GM12878 (cell line): ENCODE measurements around the gene THADA.

Experiments used
- BHLHE40 ChIP-seq, 2 experiments: fragments of 450-650 bp in 1 of 2; IDR thresholded peaks; 2 replicates each; pipeline ENCODE4 v1.6.1; 2011 to 2017; ENCODE audit warnings: low read depth in 2 of 2, borderline replicate concordance in 1 of 2, improper control_type of control experiment in 1 of 2, low read length in 1 of 2, mild to moderate bottlenecking in 1 of 2
- EP300 ChIP-seq, 2 experiments: fragments of 150-350 bp in 1 of 2; IDR thresholded peaks; 2 replicates each; pipeline ENCODE4 v1.6.1; 2011 to 2012; ENCODE audit warnings: low read depth in 2 of 2, low read length in 2 of 2, borderline replicate concordance in 1 of 2, improper control_type of control experiment in 1 of 2, inconsistent platforms in 1 of 2; ENCODE audit not compliant: control insufficient read depth in 1 of 2
- EZH2 ChIP-seq: IDR thresholded peaks from 2 replicates; pipeline ENCODE4 v1.6.1; 2012; ENCODE audit warnings: low read depth, mild to moderate bottlenecking, control low read depth, inconsistent platforms, low read length, borderline replicate concordance; ENCODE audit not compliant: control insufficient read depth
- POLR2A ChIP-seq: IDR thresholded peaks from 2 replicates; pipeline ENCODE4 v1.6.1; 2011; ENCODE audit warnings: low read depth, mild to moderate bottlenecking, low read length
- STAT3 ChIP-seq: IDR thresholded peaks from 2 replicates; pipeline ENCODE4 v1.6.1; 2011; ENCODE audit warnings: low read depth, low read length, improper control_type of control experiment
- TF ChIP-seq, protein P1 (sequence below), 3 experiments: IDR thresholded peaks in 2 of 3; conservative IDR thresholded peaks in 1 of 3; 2 replicates each; pipeline ENCODE4 v1.5.1; 2011; ENCODE audit warnings: low read depth in 3 of 3, low read length in 3 of 3, mild to moderate bottlenecking in 3 of 3, control low read depth in 2 of 3, moderate library complexity in 2 of 3, inconsistent platforms in 1 of 3, mixed read lengths in 1 of 3; ENCODE audit not compliant: control insufficient read depth in 2 of 3, insufficient read depth in 1 of 3; ENCODE audit errors: extremely low read depth in 1 of 3
- TF ChIP-seq, protein P2 (sequence below): IDR thresholded peaks from 2 replicates; pipeline ENCODE4 v1.6.1; 2012; ENCODE audit warnings: low read depth, low read length, improper control_type of control experiment

DNA sequence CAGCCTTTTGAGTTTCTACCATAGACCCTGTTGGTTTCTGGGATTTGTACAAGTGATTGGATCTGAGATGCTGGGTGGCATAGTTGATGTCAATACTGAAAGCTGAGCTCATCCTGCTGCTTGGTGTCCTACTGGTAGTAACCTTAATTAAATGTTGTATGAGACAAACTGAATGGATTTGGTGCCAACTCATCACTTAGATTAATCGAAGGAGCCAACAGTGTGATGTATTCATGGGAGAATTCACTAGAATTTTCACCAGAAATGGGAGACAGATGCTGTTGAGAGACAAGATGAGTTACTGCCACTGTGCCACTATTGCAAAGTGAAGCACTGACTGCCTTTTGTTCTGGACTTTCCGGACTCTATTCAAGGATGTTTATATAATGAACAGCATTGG lies 158.5 kb downstream of the THADA start:
- TF ChIP-seq, protein P1, sequence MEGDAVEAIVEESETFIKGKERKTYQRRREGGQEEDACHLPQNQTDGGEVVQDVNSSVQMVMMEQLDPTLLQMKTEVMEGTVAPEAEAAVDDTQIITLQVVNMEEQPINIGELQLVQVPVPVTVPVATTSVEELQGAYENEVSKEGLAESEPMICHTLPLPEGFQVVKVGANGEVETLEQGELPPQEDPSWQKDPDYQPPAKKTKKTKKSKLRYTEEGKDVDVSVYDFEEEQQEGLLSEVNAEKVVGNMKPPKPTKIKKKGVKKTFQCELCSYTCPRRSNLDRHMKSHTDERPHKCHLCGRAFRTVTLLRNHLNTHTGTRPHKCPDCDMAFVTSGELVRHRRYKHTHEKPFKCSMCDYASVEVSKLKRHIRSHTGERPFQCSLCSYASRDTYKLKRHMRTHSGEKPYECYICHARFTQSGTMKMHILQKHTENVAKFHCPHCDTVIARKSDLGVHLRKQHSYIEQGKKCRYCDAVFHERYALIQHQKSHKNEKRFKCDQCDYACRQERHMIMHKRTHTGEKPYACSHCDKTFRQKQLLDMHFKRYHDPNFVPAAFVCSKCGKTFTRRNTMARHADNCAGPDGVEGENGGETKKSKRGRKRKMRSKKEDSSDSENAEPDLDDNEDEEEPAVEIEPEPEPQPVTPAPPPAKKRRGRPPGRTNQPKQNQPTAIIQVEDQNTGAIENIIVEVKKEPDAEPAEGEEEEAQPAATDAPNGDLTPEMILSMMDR (IDR thresholded peaks at IDR 0.05 in 2 of 3, conservative IDR thresholded peaks at IDR 0.05 in 1 of 3; ENCODE audit: control insufficient read depth in 2 of 3, extremely low read depth in 1 of 3, insufficient read depth in 1 of 3, low read depth in 3 of 3, low read length in 3 of 3), result no peak
- TF ChIP-seq EP300 (IDR thresholded peaks at IDR 0.05; ENCODE audit: borderline replicate concordance in 1 of 2, control insufficient read depth in 1 of 2, low read depth in 2 of 2, low read length in 2 of 2), result no peak
- TF ChIP-seq BHLHE40 (IDR thresholded peaks at IDR 0.05; ENCODE audit: borderline replicate concordance in 1 of 2, low read depth in 2 of 2, low read length in 1 of 2), result no peak
- no peak for TF ChIP-seq EZH2
- TF ChIP-seq POLR2A, result no peak
- TF ChIP-seq STAT3, result no peak
- TF ChIP-seq, protein P2, sequence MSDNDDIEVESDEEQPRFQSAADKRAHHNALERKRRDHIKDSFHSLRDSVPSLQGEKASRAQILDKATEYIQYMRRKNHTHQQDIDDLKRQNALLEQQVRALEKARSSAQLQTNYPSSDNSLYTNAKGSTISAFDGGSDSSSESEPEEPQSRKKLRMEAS, result no peak
